Neuronal stem cell (in vitro differentiated cells): ENCODE results near the gene PDE9A.

Experiments
- DNase-seq: peaks from one replicate; pipeline ENCODE4 v3.0.0-alpha.2; 2013; ENCODE audit warnings: low spot score
- H2AFZ ChIP-seq: one replicate; pipeline ENCODE4 v1.6.1; 2013; ENCODE audit warnings: mild to moderate bottlenecking, low read length, inconsistent platforms
- H2AK5ac ChIP-seq: 2 replicates; pipeline ENCODE4 v1.6.1; 2013; ENCODE audit warnings: low read depth, mild to moderate bottlenecking, inconsistent platforms, low read length, moderate library complexity, mixed read lengths
- H2BK120ac ChIP-seq: 2 replicates; pipeline ENCODE4 v1.6.1; 2013; ENCODE audit warnings: low read depth, mild to moderate bottlenecking, inconsistent platforms, low read length, moderate library complexity, mixed read lengths
- H2BK12ac ChIP-seq: one replicate; pipeline ENCODE4 v1.6.1; 2013; ENCODE audit warnings: low read length, inconsistent platforms
- H2BK15ac ChIP-seq: 2 replicates; pipeline ENCODE4 v1.6.1; 2013; ENCODE audit warnings: mild to moderate bottlenecking, low read length, inconsistent platforms, mixed read lengths
- H2BK5ac ChIP-seq: one replicate; pipeline ENCODE4 v1.6.1; 2013; ENCODE audit warnings: inconsistent platforms, mild to moderate bottlenecking, low read length, moderate library complexity
- H3K14ac ChIP-seq: one replicate; pipeline ENCODE4 v1.6.1; 2013; ENCODE audit warnings: low read length, inconsistent platforms
- H3K18ac ChIP-seq: 2 replicates; pipeline ENCODE4 v1.6.1; 2013; ENCODE audit warnings: low read length, inconsistent platforms
- H3K23ac ChIP-seq: 2 replicates; pipeline ENCODE4 v1.6.1; 2013; ENCODE audit warnings: low read depth, mild to moderate bottlenecking, mixed read lengths, low read length, inconsistent platforms; ENCODE audit not compliant: poor library complexity
- H3K27ac ChIP-seq: replicated peaks from 3 replicates; pipeline ENCODE4 v1.5.1; 2013; ENCODE audit warnings: low read length, inconsistent platforms
- H3K27me3 ChIP-seq, 3 experiments: 2 replicates each; pipeline ENCODE4 v1.6.1; 2013; ENCODE audit warnings: low read length in 3 of 3, mild to moderate bottlenecking in 2 of 3, inconsistent platforms in 1 of 3, low read depth in 1 of 3, mixed read lengths in 1 of 3, moderate library complexity in 1 of 3; ENCODE audit not compliant: control insufficient read depth in 3 of 3, insufficient read depth in 3 of 3
- H3K36me3 ChIP-seq, 2 donors: replicated peaks in 1 of 2; 2 replicates each; pipeline ENCODE4 v1.6.1; 2013; ENCODE audit warnings: low read length in 2 of 2; ENCODE audit not compliant: control insufficient read depth in 2 of 2, insufficient read depth in 2 of 2
- H3K4ac ChIP-seq: 2 replicates; pipeline ENCODE4 v1.6.1; 2013; ENCODE audit warnings: inconsistent platforms, mild to moderate bottlenecking, low read length, moderate library complexity
- H3K4me1 ChIP-seq, 2 donors: 1 replicate in 1 of 2; 2 replicates in 1 of 2; pipeline ENCODE4 v1.6.1; 2013; ENCODE audit warnings: low read length in 2 of 2, low read depth in 1 of 2; ENCODE audit not compliant: control insufficient read depth in 2 of 2, insufficient read depth in 1 of 2
- H3K4me2 ChIP-seq: one replicate; pipeline ENCODE4 v1.6.1; 2013; ENCODE audit warnings: mild to moderate bottlenecking, low read length, inconsistent platforms; ENCODE audit not compliant: insufficient read depth, poor library complexity, severe bottlenecking
- H3K4me3 ChIP-seq, 2 donors: 2 replicates each; pipeline ENCODE4 v1.5.1; 2013; ENCODE audit warnings: low read length in 2 of 2, mild to moderate bottlenecking in 2 of 2, inconsistent platforms in 1 of 2, moderate library complexity in 1 of 2
- H3K79me1 ChIP-seq: one replicate; pipeline ENCODE4 v1.6.1; 2013; ENCODE audit warnings: low read depth, mild to moderate bottlenecking, inconsistent platforms, low read length, moderate library complexity
- H3K9ac ChIP-seq: one replicate; pipeline ENCODE4 v1.6.1; 2013; ENCODE audit warnings: mild to moderate bottlenecking, low read depth, low read length, inconsistent platforms; ENCODE audit not compliant: poor library complexity
- H3K9me3 ChIP-seq, 2 donors: replicated peaks in 1 of 2; 2 replicates each; pipeline versions ENCODE3 to v1.6.1; 2013; ENCODE audit warnings: low read length in 2 of 2, mild to moderate bottlenecking in 2 of 2, inconsistent platforms in 1 of 2, low read depth in 1 of 2, mixed read lengths in 1 of 2, moderate library complexity in 1 of 2; ENCODE audit not compliant: control insufficient read depth in 2 of 2, insufficient read depth in 1 of 2
- H4K8ac ChIP-seq: one replicate; pipeline ENCODE4 v1.6.1; 2013; ENCODE audit warnings: low read depth, mild to moderate bottlenecking, inconsistent platforms, low read length, moderate library complexity
- H4K91ac ChIP-seq: one replicate; pipeline ENCODE4 v1.6.1; 2013; ENCODE audit warnings: low read length, low read depth, mild to moderate bottlenecking, inconsistent platforms; ENCODE audit not compliant: poor library complexity
- WGBS, 2 donors: extraction: QIAGEN DNeasy Blood & Tissue Kit; methylation state at CpG; one replicate each; pipeline ENCODE4 v1.1.7; 2013; ENCODE audit warnings: missing lambda C conversion rate in 2 of 2, mixed read lengths in 1 of 2; ENCODE audit not compliant: insufficient read length in 2 of 2, insufficient replicate concordance in 1 of 2; ENCODE audit errors: extremely low coverage in 2 of 2; 5-methylcytosine and 5-hydroxymethylcytosine counted together

The PDE9A gene

GRCh38 chr21:42679319-42680057, 26.1 kb downstream of the PDE9A start:
- Histone ChIP-seq H3K18ac (no peak overlapping the region), H3K27ac (no peak overlapping the region), H3K4me3 (no peak overlapping the region), H4K8ac (no peak overlapping the region), H2BK12ac (no peak overlapping the region), H2BK5ac (no peak overlapping the region), H3K9me3 (peaks cover 0 to 4% of the 10 kb centered on the region in 2 donors), H3K27me3 (no peaks in the 10 kb centered on the region), H2BK120ac (no peak overlapping the region), H3K79me1 (peaks cover 2% of the 10 kb centered on the region), H3K23ac (no peak overlapping the region), H2BK15ac (no peak overlapping the region), H3K14ac (peak overlapping the region; percentile 22), H3K9ac (no peak overlapping the region), H4K91ac (no peak overlapping the region), H2AFZ (no peak overlapping the region), H3K4me1 (peaks cover 3 to 6% of the 10 kb centered on the region in 2 donors), H2AK5ac (no peak overlapping the region), H3K4ac (no peak overlapping the region), H3K4me2 (no peak overlapping the region), H3K36me3 (peaks cover 5 to 7% of the 10 kb centered on the region in 2 donors)
- no CpG with 5 or more reads among the region's 22 CpGs for WGBS, 2 donors
- no peak for DNase-seq

- peaks cover 2% of the 10 kb centered on the region for H3K79me1 ChIP-seq
- no peak overlapping the region for H3K18ac ChIP-seq
- peak overlapping the region; percentile 22 for H3K14ac ChIP-seq
- no peak overlapping the region for H2BK5ac ChIP-seq
- no peak overlapping the region for H2AFZ ChIP-seq
- H3K27me3 ChIP-seq = no peaks in the 10 kb centered on the region
- H2BK120ac ChIP-seq = no peak overlapping the region
- H3K23ac ChIP-seq = no peak overlapping the region
- H3K4me1 ChIP-seq = peaks cover 1 to 2% of the 10 kb centered on the region in 2 donors
- no peak overlapping the region for H3K4me3 ChIP-seq
- no peak overlapping the region for H2BK12ac ChIP-seq
- peaks cover 0 to 5% of the 10 kb centered on the region in 2 donors for H3K9me3 ChIP-seq
- H3K4ac ChIP-seq = no peak overlapping the region
- no peak overlapping the region for H2AK5ac ChIP-seq
- H2BK15ac ChIP-seq = no peak overlapping the region
- H3K4me2 ChIP-seq = no peak overlapping the region
- DNase-seq = no peak
- no peak overlapping the region for H4K8ac ChIP-seq
- no peak overlapping the region for H3K27ac ChIP-seq
- H3K9ac ChIP-seq = no peak overlapping the region
- no peak overlapping the region for H4K91ac ChIP-seq
- no CpG with 5 or more reads among the region's 7 CpGs for WGBS, 2 donors
- H3K36me3 ChIP-seq = peaks cover 5 to 7% of the 10 kb centered on the region in 2 donors
Measured at GRCh38 chr21:42680058-42680330, 26.6 kb downstream of the PDE9A start.

GRCh38 chr21:42680429-42680828, 27.0 kb downstream of the PDE9A start:
- no CpG with 5 or more reads among the region's 11 CpGs for WGBS, 2 donors
- Histone ChIP-seq H2BK5ac (no peak overlapping the region), H2BK15ac (no peak overlapping the region), H4K91ac (no peak overlapping the region), H3K27me3 (no peaks in the 10 kb centered on the region), H3K4ac (no peak overlapping the region), H2BK12ac (no peak overlapping the region), H3K4me2 (no peak overlapping the region), H3K4me3 (peak overlapping the region in 1 of 2 donors; percentile 23), H2BK120ac (no peak overlapping the region), H4K8ac (no peak overlapping the region), H2AK5ac (no peak overlapping the region), H3K27ac (no peak overlapping the region), H3K18ac (no peak overlapping the region), H2AFZ (no peak overlapping the region), H3K79me1 (peaks cover 2% of the 10 kb centered on the region), H3K14ac (peak overlapping the region; percentile 33), H3K36me3 (peaks cover 5 to 6% of the 10 kb centered on the region in 2 donors), H3K23ac (no peak overlapping the region), H3K4me1 (peaks cover 0 to 2% of the 10 kb centered on the region in 2 donors), H3K9ac (no peak overlapping the region), H3K9me3 (peaks cover 0 to 5% of the 10 kb centered on the region in 2 donors)
- DNase-seq = no peak

GRCh38 chr21:42681296-42682206, 28.1 kb downstream of the PDE9A start:
- Histone ChIP-seq H3K9ac (no peak overlapping the region), H2BK15ac (no peak overlapping the region), H3K4me2 (no peak overlapping the region), H3K14ac (no peak overlapping the region), H3K27ac (no peak overlapping the region), H3K4ac (no peak overlapping the region), H4K8ac (no peak overlapping the region), H4K91ac (no peak overlapping the region), H3K18ac (no peak overlapping the region), H2AK5ac (no peak overlapping the region), H3K9me3 (peaks cover 0 to 5% of the 10 kb centered on the region in 2 donors), H2BK120ac (no peak overlapping the region), H2AFZ (no peak overlapping the region), H3K23ac (no peak overlapping the region), H3K27me3 (no peaks in the 10 kb centered on the region), H3K79me1 (no peaks in the 10 kb centered on the region), H2BK12ac (no peak overlapping the region), H3K4me3 (no peak overlapping the region), H2BK5ac (no peak overlapping the region), H3K4me1 (peaks cover 0 to under 1% of the 10 kb centered on the region in 2 donors), H3K36me3 (peaks cover 9% of the 10 kb centered on the region in 2 donors)
- no peak for DNase-seq
- 100% methylated on average over 1 of the region's 24 CpGs; no CpG with 5 or more reads in 1 of the 2 donors for WGBS, 2 donors
